K562 (cell line): Measurements from ENCODE around the gene TOR1B. TPM values are rescaled to one million over a fixed set of nuclear protein-coding genes. Genes with fewer than 3 reads are reported as not detected.

ENCODE experiments used
- ATAC-seq: fragments of 200-7000 bp; cut with Tn5 transposase; 3 replicates; pipeline ENCODE4 v1.9.1; 2020; ENCODE audit warnings: moderate library complexity
- BruUV-seq: library from RNA; stranded (reverse); fragments of 400-500 nt; replicated peaks from 2 replicates; lab custom pipeline; 2021; lab: Mats Ljungman, UMichigan
- CTCF ChIA-PET: fragments of 300-600 bp; formaldehyde crosslinking; extraction: SDS; loops from one replicate; lab custom pipeline; 2021; ENCODE audit warnings: low intra/inter-chr PET ratio; lab: Yijun Ruan, JAX
- POLR2A ChIA-PET: fragments of 300-600, 350-650 bp; sonication (Branson Sonifier 250); formaldehyde crosslinking; extraction: SDS; loops from one replicate; lab custom pipeline; 2021; ENCODE audit warnings: antibody characterized with exemption, inconsistent platforms; lab: Yijun Ruan, JAX
- DNase-seq, 4 experiments: peaks; one replicate each; pipeline versions ENCODE4 v3.0.0 to v3.0.0-alpha.2; 2011 to 2018; ENCODE audit warnings: low spot score in 3 of 4, mixed read lengths in 3 of 4; ENCODE audit errors: extremely low read depth in 1 of 4
- FAIRE-seq: peaks from 2 replicates; lab custom pipeline; 2011; peaks lifted over from hg19 to GRCh38; lab: Jason Lieb, UNC
- H2AFZ ChIP-seq: 2 replicates; pipeline ENCODE4 v1.6.0; 2011; ENCODE audit warnings: low read depth, low read length, control low read depth, inconsistent platforms
- H3K27ac ChIP-seq: fragments of 200-600 bp; 3 replicates; pipeline ENCODE4 v1.8.0; 2011; ENCODE audit warnings: low read depth, mild to moderate bottlenecking, control low read depth, inconsistent platforms, low read length, moderate library complexity, mixed read lengths; ENCODE audit errors: extremely low read depth
- H3K27me3 ChIP-seq, 2 experiments: fragments of 300-600 bp in 1 of 2; 2 replicates in 1 of 2; 3 replicates in 1 of 2; pipeline versions ENCODE4 v1.6.0 to v1.8.0; 2011; ENCODE audit warnings: inconsistent platforms in 2 of 2, low read length in 2 of 2, mild to moderate bottlenecking in 1 of 2, mixed read lengths in 1 of 2, moderate library complexity in 1 of 2; ENCODE audit not compliant: control insufficient read depth in 2 of 2, insufficient read depth in 2 of 2
- H3K36me3 ChIP-seq: fragments of 300-600 bp; 3 replicates; pipeline ENCODE4 v1.8.0; 2011; ENCODE audit warnings: mild to moderate bottlenecking, low read length, inconsistent platforms; ENCODE audit not compliant: control insufficient read depth, insufficient read depth
- H3K4me1 ChIP-seq, 2 experiments: fragments of 200-600 bp in 1 of 2; replicated peaks in 1 of 2; 2 replicates in 1 of 2; 3 replicates in 1 of 2; pipeline versions ENCODE4 v1.5.1 to v1.8.0; 2011; ENCODE audit warnings: inconsistent platforms in 2 of 2, low read length in 2 of 2, mild to moderate bottlenecking in 1 of 2, mixed read lengths in 1 of 2, moderate library complexity in 1 of 2; ENCODE audit not compliant: control insufficient read depth in 2 of 2, insufficient read depth in 2 of 2
- H3K4me2 ChIP-seq: 2 replicates; pipeline ENCODE4 v1.6.1; 2011; ENCODE audit warnings: low read length, control low read depth, inconsistent platforms, mixed read lengths; ENCODE audit not compliant: insufficient read depth
- H3K4me3 ChIP-seq: fragments of 200-600 bp; sonication (generic), shearing (Covaris generic); 2 replicates; pipeline ENCODE4 v1.5.1; 2016; ENCODE audit warnings: control low read depth, inconsistent platforms
- H3K79me2 ChIP-seq: fragments of 200-600 bp; 3 replicates; pipeline ENCODE4 v1.8.0; 2011; ENCODE audit warnings: low read length, inconsistent platforms; ENCODE audit not compliant: control insufficient read depth, insufficient read depth
- H3K9ac ChIP-seq, 2 experiments: 2 replicates each; pipeline versions ENCODE4 v1.6.0 to v1.6.1; 2011; ENCODE audit warnings: low read depth in 2 of 2, low read length in 2 of 2, control low read depth in 1 of 2, inconsistent platforms in 1 of 2, mild to moderate bottlenecking in 1 of 2, mixed read lengths in 1 of 2; ENCODE audit not compliant: insufficient read depth in 1 of 2
- H3K9me1 ChIP-seq: one replicate; pipeline ENCODE4 v1.6.0; 2011; ENCODE audit warnings: inconsistent platforms, mild to moderate bottlenecking, low read length, moderate library complexity; ENCODE audit not compliant: control insufficient read depth, insufficient read depth
- H3K9me3 ChIP-seq: replicated peaks from 2 replicates; pipeline ENCODE4 v1.5.1; 2011; ENCODE audit warnings: low read depth, low read length, inconsistent platforms; ENCODE audit not compliant: control insufficient read depth, insufficient read depth
- H4K20me1 ChIP-seq: replicated peaks from 2 replicates; pipeline ENCODE4 v1.6.1; 2011; ENCODE audit warnings: low read length, inconsistent platforms, mixed read lengths; ENCODE audit not compliant: control insufficient read depth, insufficient read depth
- BRCA1 ChIP-seq, 2 experiments: fragments of 450-650 bp in 1 of 2; sonication (generic) in 1 of 2; formaldehyde crosslinking in 1 of 2; IDR thresholded peaks; 2 replicates each; pipeline versions ENCODE4 v1.5.0 to v1.6.1; 2017 to 2020; ENCODE audit warnings: mild to moderate bottlenecking in 1 of 2, missing genetic modification reagents in 1 of 2
- EHMT2 ChIP-seq: fragments of 450-650 bp; IDR thresholded peaks from 2 replicates; pipeline ENCODE4 v1.6.1; 2018; ENCODE audit warnings: antibody characterized with exemption
- KAT7 ChIP-seq: sonication (generic); formaldehyde crosslinking; IDR thresholded peaks from 2 replicates; pipeline ENCODE4 v1.8.0; 2022; ENCODE audit warnings: missing genetic modification reagents, mild to moderate bottlenecking, borderline replicate concordance
- NFIC ChIP-seq: fragments of 450-650 bp; IDR thresholded peaks from 2 replicates; pipeline ENCODE4 v1.6.1; 2017; ENCODE audit warnings: mild to moderate bottlenecking, inconsistent platforms
- WGBS: fragments of 100-300 bp; shearing (Covaris generic); methylation state at CpG from one replicate; pipeline ENCODE4 v1.1.6; 2016; ENCODE audit warnings: low coverage, mixed read lengths; ENCODE audit not compliant: insufficient coverage; ENCODE audit errors: missing lambda C conversion rate; 5-methylcytosine and 5-hydroxymethylcytosine counted together
- in situ Hi-C: fragments of 300-500 bp; cut with MboI; formaldehyde crosslinking; loops from 4 replicates; pipeline ENCODE4 v1.15.0; 2018; ENCODE audit warnings: inconsistent platforms, mixed read lengths
- intact Hi-C: fragments of 100-400 bp; cut with micrococcal nuclease; formaldehyde crosslinking; loops from 2 replicates; pipeline ENCODE4 v1.14.2; 2022
- polyA plus RNA-seq, 8 experiments: library from polyadenylated mRNA; depleted of rRNA in 4 of 8; stranded (reverse) in 5 of 8; unstranded in 3 of 8; fragments of >200 nt; fragmentation: Nextera tagmentation in 2 of 8; fragmentation: Illumina TruSeq in 1 of 8; extraction: Ambion mirVana in 2 of 8; extraction: Trizol in 1 of 8; gene quantifications; 2 replicates each; pipeline versions ENCODE4 v1.2.1 to v1.2.3, GENCODE V29; 2011 to 2014; ENCODE audit warnings: inconsistent platforms in 1 of 8, missing spikeins in 1 of 8
- total RNA-seq, 7 experiments: library from RNA; depleted of rRNA in 6 of 7; stranded (reverse); fragments of >200 nt in 6 of 7; fragmentation: Illumina TruSeq in 2 of 7; extraction: Trizol in 2 of 7; gene quantifications; 2 replicates each; pipeline versions ENCODE4 v1.2.1 to v1.2.3, GENCODE V29; 2011 to 2021; ENCODE audit warnings: low replicate concordance in 1 of 7

The TOR1B gene
- total and polyA plus RNA-seq, 9 of the 15 experiments (the other 6 are each of a cell fraction or from before 2014, with no cell fraction given): 4.2 to 36.5 (median 24.6) TPM

- no peak overlapping the region for H3K4me2 ChIP-seq
- H3K36me3 ChIP-seq: peaks cover 66% of the 10 kb centered on the region
- intact Hi-C loops: no loop called here
- no peak overlapping the region for H2AFZ ChIP-seq
- peaks cover 6% of the 10 kb centered on the region; the same call in 2 of the 3 replicates for H3K79me2 ChIP-seq
- no peak for DNase-seq
- peaks cover 0 to 4% of the 10 kb centered on the region in 2 experiments; a peak in 1 of 5 replicates for H3K4me1 ChIP-seq
- TF ChIP-seq BRCA1 (IDR thresholded peaks at IDR 0.05): no peak
- no peak for TF ChIP-seq BRCA1 (CRISPR knock-in tag; IDR thresholded peaks at IDR 0.05)
- TF ChIP-seq EHMT2: no peak
- no peak for TF ChIP-seq NFIC
- TF ChIP-seq KAT7 (CRISPR knock-in tag): no peak
- TF ChIP-seq, all 486 proteins: peak for 0
- Histone ChIP-seq H3K27ac (no peak overlapping the region), H3K9ac (0 out of 4 replicates have a peak overlapping the region, but pooled peaks of 1 of the 2 experiments have one; percentile 9), H3K4me3 (no peak overlapping the region), H3K9me1 (no peaks in the 10 kb centered on the region), H4K20me1 (no peaks in the 10 kb centered on the region), H3K27me3 (no peaks in the 10 kb centered on the region), H3K9me3 (no peaks in the 10 kb centered on the region)
- in situ Hi-C loops: no loop called here
- no peak for FAIRE-seq
- BruUV-seq: no TSS peak
- ChIA-PET POLR2A (interaction anchor here (3.8 to 7.5 kb wide), 2 partner anchors 12 to 13 kb away, joined by 39 to 91 read pairs; partner anchors contain the start of genes C9orf78 and USP20), CTCF (no interaction called here)
- 88% methylated on average over 6 of the region's 6 CpGs for WGBS
- ATAC-seq: no peak
Measured at GRCh38 chr9:129849901-129850300, 46.9 kb downstream of the TOR1B start.
